Rectal smooth muscle tissue (tissue), 1 donor: ENCODE results near the gene ZNF804B.

ENCODE experiments used
- H3K27ac ChIP-seq: one replicate; pipeline ENCODE4 v1.7.0; 2013; ENCODE audit warnings: low read depth, low read length, inconsistent platforms
- H3K27me3 ChIP-seq: one replicate; pipeline ENCODE4 v1.7.0; 2013; ENCODE audit warnings: low read length; ENCODE audit not compliant: control insufficient read depth, insufficient read depth
- H3K36me3 ChIP-seq: one replicate; pipeline ENCODE4 v1.7.0; 2013; ENCODE audit warnings: low read length; ENCODE audit not compliant: control insufficient read depth, insufficient read depth
- H3K4me1 ChIP-seq: one replicate; pipeline ENCODE4 v1.7.0; 2013; ENCODE audit warnings: low read length; ENCODE audit not compliant: control insufficient read depth, insufficient read depth
- H3K4me3 ChIP-seq: one replicate; pipeline ENCODE4 v1.7.0; 2013; ENCODE audit warnings: low read length
- H3K9ac ChIP-seq: one replicate; pipeline ENCODE4 v1.7.0; 2013; ENCODE audit warnings: low read length

ZNF804B gene

DNA sequence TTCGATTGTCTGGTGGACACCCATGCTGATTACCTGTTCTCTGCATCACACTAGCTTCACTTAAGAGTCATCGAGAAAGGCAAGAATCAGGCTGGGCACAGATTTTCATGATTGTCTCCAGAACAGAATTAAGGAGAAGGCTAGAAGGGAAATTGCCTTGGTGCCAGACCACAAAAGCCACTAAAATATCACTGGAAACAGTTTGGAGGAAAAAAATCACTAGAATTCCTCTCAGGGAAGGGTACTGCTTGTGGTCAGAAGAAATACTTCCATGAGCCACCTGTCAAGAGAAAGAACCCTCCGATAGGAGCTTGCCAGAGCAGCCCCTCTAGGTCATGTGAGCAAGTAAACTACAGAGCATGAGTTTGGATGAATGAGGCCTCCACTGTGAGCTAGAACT, 305.3 kb downstream of the ZNF804B start:
- Histone ChIP-seq H3K27ac (no peak overlapping the region), H3K36me3 (no peaks in the 10 kb centered on the region)

DNA sequence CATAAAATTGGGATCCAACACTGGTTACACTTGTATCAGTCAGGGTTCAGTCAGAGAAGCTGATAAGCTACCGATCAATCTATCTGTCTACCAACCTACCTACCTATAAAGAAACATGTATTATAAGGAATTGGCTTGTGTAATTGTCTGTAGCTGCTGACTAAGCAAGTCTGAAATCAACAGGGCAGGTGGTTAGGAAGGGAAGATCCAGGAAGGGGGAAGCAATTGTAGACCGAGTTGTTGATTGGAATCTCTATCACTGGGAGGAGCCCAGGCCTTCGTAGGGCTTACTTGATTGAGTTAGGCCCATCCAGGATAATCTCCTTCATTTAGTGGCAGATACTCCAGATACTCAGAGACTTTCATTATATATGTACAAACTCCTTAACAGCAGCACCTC, 307.5 kb downstream of the ZNF804B start:
- Histone ChIP-seq H3K27me3 (no peaks in the 10 kb centered on the region), H3K27ac (no peak overlapping the region), H3K36me3 (no peaks in the 10 kb centered on the region), H3K4me3 (no peak overlapping the region), H3K4me1 (no peaks in the 10 kb centered on the region), H3K9ac (no peak overlapping the region)

More for the DNA sequence above, 305.3 kb downstream of the ZNF804B start:
- Histone ChIP-seq H3K4me3 (no peak overlapping the region), H3K4me1 (no peaks in the 10 kb centered on the region), H3K27me3 (no peaks in the 10 kb centered on the region), H3K9ac (no peak overlapping the region)

DNA sequence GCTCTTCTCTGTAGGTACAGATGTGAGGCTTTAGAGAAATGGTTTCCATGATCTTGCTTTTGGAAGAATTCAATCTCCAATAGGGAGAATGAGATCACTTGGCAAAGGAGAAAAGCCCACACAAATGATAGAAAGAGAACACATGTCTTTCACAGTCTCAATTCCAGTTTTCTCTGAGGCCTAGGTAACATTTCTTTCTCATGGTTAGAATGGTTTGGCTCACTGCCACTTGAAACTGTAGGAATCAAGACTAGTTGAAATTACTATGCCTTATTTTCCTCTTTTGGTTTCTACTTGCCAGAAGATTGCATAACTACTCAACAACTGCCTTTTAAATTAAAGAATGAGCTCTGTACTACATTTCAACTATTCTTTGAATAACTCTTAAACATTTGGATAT, 312.6 kb downstream of the ZNF804B start:
- Histone ChIP-seq H3K27ac (no peak overlapping the region), H3K4me3 (no peak overlapping the region), H3K4me1 (no peaks in the 10 kb centered on the region), H3K36me3 (no peaks in the 10 kb centered on the region), H3K27me3 (no peaks in the 10 kb centered on the region), H3K9ac (no peak overlapping the region)

DNA sequence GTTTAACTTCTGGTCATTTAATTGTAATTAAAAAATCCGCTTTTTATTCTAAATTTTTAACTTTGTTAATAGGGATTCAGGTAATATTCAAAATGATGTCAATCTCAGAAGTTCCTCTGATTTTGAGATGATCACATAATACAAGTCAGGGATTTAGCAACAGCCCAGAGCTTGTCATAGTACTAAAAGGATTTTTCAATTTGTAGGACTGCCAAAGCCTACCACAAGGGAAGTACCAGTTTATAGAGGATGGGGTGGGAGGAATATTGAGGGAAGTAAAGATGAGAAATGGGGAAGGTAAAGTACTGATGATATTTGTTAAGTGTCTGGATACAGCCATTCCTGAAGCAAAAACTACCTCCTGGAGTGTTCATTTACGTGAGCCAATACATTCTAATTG, 314.3 kb downstream of the ZNF804B start:
- Histone ChIP-seq H3K4me1 (no peaks in the 10 kb centered on the region), H3K36me3 (no peaks in the 10 kb centered on the region), H3K27me3 (no peaks in the 10 kb centered on the region), H3K9ac (no peak overlapping the region), H3K4me3 (no peak overlapping the region), H3K27ac (no peak overlapping the region)

DNA sequence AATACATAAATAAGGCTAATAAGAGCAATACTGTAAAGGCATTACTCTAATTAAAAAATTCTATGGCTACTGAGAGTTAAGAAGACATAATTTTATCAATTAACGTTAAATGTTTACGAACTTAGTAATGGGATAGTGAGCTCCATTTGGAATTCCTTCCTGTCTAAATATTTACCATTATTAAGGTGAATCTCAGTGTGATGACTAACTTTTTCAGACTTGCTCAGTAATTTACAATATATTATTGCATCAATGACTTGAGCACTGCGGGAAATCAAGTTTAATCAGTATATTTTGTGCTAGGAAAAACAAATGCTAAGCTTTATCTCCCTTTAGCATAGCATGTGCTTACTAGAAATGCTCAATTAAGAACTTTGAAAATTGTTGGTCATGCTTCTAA, 318.5 kb downstream of the ZNF804B start:
- Histone ChIP-seq H3K4me3 (no peak overlapping the region), H3K27me3 (no peaks in the 10 kb centered on the region), H3K36me3 (no peaks in the 10 kb centered on the region), H3K9ac (no peak overlapping the region), H3K27ac (no peak overlapping the region), H3K4me1 (no peaks in the 10 kb centered on the region)

DNA sequence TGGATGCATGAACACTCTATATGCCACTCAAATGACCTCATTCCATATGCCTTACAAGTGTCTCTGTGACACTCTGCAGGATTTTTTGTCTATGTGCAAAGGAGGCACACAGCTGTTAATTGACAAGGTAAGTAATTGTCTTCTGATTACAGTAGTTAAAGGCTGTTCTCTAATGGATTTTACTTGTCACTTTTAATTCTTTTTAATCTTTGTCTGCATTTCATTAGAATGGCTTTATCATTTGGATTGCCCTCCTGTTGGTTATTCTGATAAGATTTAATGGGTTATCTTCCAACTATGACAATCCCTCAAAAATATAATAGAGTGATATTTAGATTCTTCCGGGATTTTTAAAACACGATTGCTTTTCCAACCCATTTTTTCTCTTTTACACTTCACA, 326.1 kb downstream of the ZNF804B start:
- Histone ChIP-seq H3K27ac (no peak overlapping the region), H3K36me3 (no peaks in the 10 kb centered on the region), H3K27me3 (no peaks in the 10 kb centered on the region), H3K4me3 (no peak overlapping the region), H3K9ac (no peak overlapping the region), H3K4me1 (no peaks in the 10 kb centered on the region)

DNA sequence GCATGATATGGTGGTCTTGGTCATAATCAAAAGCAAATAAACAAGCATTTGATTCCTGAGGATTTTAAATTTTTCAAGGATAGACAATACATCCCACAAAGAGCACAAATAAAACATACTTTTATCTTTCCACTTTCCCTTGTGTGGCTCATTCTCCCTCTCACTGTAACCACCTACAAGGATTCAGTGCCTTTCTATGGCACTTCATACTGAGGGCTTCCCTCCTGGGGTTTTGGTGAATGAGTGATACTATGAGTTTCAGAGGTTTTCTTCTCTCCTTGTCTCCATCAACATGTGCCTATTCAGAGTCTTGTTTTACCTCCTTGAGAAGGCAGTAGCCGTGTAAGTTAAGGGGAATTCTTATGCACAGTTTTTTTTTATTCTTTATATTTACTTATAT, 332.1 kb downstream of the ZNF804B start:
- H3K27me3 ChIP-seq: no peaks in the 10 kb centered on the region
- no peak overlapping the region for H3K4me3 ChIP-seq
- H3K9ac ChIP-seq: no peak overlapping the region
- no peaks in the 10 kb centered on the region for H3K4me1 ChIP-seq
- no peak overlapping the region for H3K27ac ChIP-seq
- no peaks in the 10 kb centered on the region for H3K36me3 ChIP-seq

DNA sequence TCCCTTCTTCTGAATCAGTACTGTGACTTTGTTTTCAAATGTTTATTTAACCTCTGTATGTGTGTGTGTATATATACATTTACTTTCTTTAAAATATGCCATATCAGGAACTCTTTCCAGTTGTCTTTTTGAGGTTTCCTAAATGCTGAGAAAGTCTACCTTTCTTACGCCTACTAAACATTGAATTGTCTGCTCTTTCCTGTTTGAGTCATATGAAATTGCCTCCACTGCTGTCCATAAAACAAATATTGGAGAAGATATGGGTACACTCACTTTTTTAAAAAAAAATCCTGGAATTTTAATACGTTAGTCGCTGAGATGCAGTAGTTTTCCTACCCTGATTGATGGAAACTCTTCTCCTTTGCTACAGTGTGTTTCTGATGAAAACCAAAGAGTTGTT, 334.8 kb downstream of the ZNF804B start:
- H3K9ac ChIP-seq: no peak overlapping the region
- H3K27me3 ChIP-seq: no peaks in the 10 kb centered on the region
- H3K4me1 ChIP-seq: no peaks in the 10 kb centered on the region
- no peaks in the 10 kb centered on the region for H3K36me3 ChIP-seq
- H3K4me3 ChIP-seq: no peak overlapping the region
- H3K27ac ChIP-seq: no peak overlapping the region

DNA sequence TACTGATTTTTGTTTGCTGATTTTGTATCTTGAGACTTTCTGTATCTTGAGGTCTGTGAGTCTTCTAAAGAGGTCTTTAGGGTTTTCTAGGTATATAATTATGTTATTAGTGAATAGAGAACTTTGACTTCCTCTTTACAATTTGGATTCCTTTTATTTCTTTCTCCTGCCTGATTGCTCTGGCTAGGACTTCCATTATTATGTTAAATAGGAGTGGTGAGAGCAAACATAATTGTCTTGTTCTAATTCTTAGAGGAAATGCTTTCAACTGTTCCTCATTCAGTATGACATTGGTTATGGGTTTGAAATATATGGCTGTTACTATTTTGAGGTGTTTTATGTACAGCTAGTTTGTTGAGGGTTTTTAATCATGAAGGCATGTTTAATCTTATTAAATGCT, 344.1 kb downstream of the ZNF804B start:
- no peaks in the 10 kb centered on the region for H3K27me3 ChIP-seq
- no peak overlapping the region for H3K27ac ChIP-seq
- H3K9ac ChIP-seq: no peak overlapping the region
- H3K4me1 ChIP-seq: no peaks in the 10 kb centered on the region
- H3K36me3 ChIP-seq: no peaks in the 10 kb centered on the region
- H3K4me3 ChIP-seq: no peak overlapping the region

DNA sequence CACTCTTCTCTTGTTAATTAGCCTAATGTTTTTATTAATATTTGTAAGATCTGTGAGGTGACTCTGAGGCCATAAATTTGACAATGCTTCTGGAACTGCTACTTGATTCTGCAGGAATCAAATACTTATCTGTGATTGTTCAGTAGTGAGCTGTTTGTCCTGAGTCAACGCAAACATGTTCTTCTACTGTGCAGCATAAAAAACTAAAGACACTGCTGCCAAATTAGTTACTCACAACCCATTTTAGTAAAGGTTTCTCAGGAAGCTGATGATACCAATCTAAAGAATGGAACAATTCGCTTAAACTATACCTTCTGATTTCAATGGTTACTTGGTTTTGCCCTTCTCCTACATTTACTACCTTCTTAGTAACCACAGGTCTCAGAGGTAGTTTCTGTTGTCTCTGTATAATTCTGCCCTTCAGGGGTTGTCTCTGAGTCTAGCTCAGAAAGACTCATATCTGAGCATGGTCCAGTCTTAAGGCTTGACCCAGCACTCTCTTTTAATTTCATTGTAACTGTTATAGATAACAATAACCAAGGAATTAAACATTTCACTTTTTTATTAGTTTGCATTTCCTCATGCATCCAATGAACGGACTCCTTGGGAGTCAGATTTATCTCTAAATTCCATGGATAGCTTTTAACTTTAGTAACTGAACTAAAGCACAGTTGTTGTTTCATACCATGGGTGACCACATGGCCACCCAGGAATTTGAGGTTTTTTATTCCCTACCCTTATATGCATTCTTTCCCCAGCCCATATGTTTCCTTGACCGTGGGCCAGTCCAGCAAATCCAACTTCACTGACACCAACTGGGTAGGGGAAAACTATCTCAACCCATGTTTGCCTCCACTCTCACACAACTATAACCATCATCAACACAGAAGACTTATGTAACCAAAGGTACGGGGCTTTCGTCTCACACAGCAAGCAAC, 345.5 kb downstream of the ZNF804B start:
- H3K4me3 ChIP-seq: no peak overlapping the region
- H3K4me1 ChIP-seq: no peaks in the 10 kb centered on the region
- H3K27me3 ChIP-seq: no peaks in the 10 kb centered on the region
- no peak overlapping the region for H3K27ac ChIP-seq
- H3K36me3 ChIP-seq: no peaks in the 10 kb centered on the region
- no peak overlapping the region for H3K9ac ChIP-seq

DNA sequence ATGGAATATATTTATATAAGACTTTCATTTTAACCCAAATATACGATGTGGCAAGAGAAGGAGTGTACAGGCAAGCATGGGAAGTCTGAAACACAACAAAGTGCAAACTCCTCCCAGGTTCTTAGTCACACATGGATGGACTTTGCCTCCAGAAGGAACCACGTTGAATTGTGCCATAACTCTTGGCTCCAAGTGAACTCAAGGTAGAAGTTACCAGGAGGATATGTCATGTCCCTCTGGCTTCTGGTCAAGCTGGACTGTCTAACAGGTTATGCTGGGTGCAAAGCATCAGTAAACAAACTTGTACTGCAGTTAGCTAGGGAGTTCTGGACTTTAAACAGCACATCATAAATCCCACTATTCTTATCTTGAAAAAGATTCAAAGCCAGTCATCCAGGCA, 364.4 kb downstream of the ZNF804B start:
- Histone ChIP-seq H3K9ac (no peak overlapping the region), H3K36me3 (no peaks in the 10 kb centered on the region), H3K4me1 (no peaks in the 10 kb centered on the region), H3K4me3 (no peak overlapping the region), H3K27me3 (no peaks in the 10 kb centered on the region), H3K27ac (no peak overlapping the region)

DNA sequence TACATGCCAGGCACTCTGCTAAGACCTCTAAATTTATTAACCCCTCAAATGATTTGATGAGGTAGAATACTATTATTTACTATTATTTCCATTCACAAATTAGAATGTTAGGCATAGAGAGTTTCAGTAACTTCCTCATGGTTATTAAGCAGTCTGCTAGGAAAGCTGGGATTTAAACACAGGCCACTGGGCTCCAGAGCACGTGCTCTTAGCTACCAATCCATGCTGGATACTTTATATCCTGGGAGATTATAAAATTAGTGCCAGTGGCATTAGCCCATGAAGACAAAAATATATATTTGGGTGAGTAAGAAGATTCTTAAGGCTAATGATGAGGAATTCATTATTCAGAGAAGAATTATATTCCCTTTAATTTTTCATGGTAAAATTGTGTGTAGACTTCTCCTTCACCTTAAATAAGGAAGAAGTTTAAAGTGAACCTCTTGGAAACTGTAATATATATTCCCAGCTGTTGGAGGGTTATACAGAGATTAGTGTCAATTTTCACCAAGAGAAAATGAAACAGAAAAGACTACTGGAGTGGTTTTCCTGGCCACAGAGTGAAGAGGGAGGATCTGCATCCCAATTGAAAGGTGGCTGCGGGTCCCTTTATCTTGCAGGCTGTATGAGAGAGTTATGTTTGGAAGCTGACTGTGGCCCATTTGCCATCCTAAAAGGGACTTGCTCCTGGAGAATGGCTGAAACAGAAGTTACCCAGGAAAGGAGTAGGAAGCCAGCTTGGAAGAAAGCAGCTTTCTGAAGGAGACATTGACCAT, 370.3 kb downstream of the ZNF804B start:
- Histone ChIP-seq H3K27me3 (no peaks in the 10 kb centered on the region), H3K36me3 (no peaks in the 10 kb centered on the region), H3K9ac (no peak overlapping the region), H3K4me1 (no peaks in the 10 kb centered on the region), H3K27ac (no peak overlapping the region), H3K4me3 (no peak overlapping the region)
